Eye (tissue), 1 donor: Measurements from ENCODE around the gene TXNDC12.

ENCODE experiments used
- DNase-seq: peaks from one replicate; pipeline ENCODE4 v3.0.0-alpha.2; 2015

Gene TXNDC12

DNA sequence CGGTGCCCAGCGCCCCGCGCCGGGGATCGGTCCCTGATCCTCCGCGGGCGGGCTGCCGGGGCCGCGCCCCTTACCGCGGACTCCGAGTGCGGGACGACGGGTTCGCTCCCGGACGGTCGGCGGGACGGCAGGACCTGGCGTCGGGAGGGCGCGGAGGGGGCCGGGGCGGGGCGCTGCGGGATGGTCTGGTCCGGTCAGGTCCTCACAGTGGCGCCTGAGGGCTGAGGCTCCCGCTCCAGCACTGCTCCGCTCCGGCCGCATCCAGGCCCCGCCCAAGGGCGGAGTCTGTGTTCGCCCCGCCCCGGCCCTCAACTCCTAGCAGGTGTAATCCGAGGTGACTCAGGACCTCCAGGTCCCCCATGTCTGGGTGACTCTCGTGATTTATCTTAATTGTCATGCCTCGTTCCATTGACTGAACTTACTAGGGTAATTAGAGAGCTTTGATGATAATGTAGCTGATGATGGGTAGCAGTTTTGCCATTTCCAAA is 64.5 kb downstream of the TXNDC12 start, which contains the start of gene RAB3B:
Gene RAB3B, minus strand, starts transcription at position 223 of the 488 bp plus-strand sequence. CDS start 13,583 bp downstream, outside the sequence.
- peak; percentile 88 for DNase-seq

DNA sequence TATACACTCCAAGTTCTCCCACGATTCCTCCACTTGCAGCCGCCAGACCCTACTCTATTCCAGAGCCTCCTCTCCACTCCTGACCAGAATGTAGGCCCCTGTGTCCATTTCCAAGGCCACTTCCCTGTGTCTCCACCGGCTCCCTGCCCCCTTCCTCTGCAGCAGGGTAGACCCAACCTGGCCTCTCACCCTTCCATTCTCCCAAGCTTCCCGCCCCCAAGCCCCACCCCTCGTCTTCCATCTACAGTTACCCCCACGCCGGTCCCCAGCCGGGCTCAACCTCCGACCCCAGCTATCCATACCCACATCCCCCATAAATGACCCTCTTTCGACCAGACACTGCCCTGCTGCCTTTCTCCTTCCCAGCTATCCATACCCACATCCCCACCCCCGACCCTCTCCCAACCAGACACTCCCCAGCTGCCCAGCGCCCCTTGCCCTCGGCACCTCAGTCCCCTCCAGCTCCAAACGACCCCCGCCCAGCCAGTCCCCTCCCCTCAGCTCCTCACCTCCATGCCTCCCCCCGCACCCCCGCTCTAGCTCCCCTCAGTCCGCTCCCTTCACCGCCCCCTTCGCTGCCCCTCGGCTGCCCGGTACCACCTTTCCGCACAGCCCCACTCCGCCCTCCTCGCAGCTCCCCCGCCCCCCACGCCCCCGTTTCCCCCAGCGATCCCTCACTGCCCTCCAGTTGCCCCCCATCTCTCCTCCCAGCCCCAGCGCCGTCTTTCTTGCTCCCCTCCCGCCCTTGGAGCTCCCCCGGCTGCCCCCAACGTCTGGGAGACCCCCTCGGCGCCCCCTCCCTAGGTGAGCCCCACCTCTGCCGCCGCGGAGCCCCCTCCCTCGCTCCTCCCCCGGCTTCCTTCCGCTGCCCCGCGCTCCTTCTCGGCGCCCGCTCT is 65.2 kb downstream of the TXNDC12 start:
- DNase-seq, result no peak

DNA sequence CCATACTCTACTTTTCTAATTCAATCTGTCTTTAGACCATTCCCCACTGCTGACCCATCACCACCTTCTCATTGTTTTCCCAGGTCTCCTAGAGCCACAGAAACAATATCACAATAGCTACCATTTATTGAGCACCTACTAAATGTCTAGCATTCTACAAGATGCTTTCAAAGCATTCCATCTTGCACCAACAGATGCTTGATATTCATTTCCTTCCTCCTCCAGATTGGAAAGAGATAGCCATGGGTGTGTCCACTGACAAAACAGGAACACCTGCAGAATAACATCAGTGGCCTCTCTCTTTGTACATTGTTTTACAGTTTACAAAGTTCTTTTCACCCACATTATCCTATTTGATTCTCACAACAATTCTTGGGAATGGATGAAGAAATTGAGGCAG is 66.7 kb downstream of the TXNDC12 start:
- DNase-seq, result no peak

DNA sequence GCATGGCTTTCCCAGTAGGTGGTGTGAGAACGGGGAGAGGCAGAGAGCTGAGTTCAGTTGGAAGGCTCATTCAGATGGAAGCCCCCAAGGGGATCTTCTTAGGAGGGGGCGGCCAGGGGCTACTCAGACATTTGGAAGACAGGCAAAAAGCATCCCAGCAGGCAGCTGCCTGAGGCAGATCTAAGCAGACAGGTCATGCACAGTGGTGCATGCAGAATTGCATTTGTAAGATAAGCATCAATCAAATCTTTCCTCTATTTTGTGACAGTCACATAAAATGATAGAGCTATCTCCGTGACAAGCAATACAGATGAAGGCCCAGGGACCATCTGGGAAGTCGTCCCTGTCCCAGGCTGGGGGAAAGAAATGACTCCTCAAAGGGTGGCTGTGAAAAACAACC is 68.3 kb downstream of the TXNDC12 start:
- peak; percentile 81 for DNase-seq

DNA sequence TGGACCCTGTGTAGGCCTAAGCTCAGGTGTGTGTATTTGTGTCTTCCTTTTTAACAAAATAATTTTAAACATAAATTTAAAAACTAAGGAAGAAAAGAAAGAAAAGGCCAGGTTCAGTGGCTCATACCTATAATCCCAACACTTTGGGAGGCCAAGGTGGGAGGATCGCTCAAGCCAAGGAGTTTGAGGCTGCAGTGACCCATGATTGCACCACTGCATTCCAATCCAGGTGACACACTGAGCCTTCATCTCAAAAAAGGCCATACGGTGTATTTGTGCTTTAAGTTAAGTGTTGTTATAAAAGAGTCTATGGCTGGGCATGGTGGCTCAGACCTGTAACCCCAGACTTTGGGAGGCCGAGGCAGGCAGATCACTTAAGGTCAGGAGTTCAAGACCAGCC is 72.8 kb downstream of the TXNDC12 start:
- no peak for DNase-seq

DNA sequence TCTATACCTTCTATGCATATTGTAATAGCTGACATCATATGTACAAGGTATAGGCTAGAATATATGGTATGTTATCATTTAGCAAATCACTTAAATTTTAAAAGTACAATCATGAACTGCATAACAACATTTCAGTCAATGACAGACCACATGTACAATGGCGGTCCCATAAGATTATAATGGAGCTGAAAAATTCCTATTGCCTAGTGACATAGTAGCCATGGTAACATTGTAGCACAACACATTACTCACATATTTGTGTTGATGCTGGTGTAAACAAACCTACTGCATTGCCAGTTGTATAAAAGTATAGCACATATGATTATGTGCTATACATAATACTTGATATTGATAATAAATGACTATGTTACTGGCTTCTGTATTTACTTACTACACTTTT is 73.4 kb downstream of the TXNDC12 start:
- DNase-seq, result no peak

DNA sequence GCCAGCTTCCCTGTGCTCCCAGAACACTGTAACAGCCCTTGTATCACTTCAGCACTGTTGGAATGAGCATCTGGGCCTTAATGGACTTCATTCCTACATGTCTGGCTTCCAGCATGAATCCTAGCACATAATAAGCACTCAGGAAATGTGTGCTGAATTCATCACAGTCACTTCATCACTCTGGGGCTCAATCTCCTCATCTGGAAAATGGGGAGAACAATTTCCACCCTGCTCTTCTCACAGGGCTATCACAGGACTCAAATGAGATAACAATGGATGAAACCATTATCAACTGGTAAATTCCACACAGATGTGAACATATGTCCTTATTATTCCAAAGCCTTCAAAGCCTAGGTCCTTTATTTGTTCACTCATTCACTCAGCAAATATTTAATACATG is 76.9 kb downstream of the TXNDC12 start:
- DNase-seq, result no peak

DNA sequence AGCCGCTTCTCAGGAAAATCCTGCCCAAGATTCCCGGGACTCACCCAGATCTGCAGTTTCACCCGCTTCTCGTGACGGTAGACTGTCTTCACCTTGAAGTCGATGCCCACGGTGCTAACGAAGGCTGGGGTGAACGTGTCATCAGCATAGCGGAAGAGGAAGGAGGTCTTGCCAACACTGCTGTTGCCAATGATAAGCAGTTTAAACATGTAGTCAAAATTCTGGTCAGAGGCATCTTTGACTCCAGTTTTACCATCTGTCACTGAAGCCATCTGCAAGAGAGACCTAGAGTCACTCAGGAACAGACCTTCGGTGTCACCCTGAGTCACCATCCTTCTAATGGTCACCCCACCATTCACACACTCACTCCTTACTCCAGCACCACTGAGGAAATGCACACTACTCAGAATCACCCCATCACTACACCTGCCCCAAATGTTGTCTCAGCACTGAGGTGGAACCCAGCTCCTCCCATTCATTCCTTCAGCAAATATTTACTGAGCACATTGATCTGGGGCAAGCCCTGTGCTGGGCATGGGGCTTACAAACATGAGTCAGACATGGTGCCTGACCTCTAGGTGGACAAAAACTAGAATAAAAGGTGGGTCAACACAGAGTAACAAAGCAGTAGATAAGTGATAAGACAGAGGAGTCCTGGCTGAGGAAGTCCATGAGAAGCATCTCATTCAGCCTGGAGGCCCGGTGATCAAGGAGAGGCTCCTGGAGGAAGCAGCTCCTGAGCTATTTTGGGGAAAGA is 78.0 kb downstream of the TXNDC12 start:
- DNase-seq, result no peak

DNA sequence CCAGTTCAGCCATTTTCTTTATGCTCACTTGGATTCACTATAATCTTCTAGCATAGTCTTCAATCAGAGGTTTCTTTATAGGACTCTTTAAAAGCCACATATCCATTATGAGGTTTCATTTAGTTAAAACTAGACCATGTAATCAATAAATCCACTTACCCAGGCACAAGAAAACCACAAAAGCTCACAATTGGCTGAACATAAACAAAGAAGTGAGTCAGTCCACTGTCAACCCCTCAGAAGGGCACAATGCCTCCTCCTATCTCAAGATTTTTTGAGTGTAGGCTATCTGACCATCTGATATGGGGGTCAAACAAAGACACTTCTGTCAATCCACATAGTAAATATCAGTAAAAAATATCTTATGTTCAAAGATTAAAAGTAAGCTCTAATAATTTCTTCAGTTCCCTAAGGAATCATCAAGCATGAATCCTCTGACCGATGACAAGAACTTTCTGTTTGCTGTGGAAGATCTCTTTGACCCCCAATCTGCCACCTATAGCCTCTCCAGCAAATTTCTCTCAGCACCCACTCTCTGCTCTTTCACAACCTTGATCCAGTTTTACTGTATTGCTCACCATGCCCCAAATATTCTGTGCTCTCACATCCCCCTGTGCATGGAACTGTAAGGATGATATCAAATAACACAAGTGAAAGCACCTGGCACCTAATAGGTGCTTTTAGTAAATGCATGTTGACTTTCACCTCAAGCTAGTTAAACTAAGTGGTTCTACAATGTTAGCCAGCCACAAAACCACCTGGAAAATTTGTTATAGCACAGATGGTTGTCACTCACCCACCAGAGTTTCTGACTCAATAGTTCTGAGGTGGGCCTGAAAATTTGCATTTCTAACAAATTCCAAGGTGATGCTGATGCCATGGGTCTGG is 81.2 kb downstream of the TXNDC12 start:
- DNase-seq, result no peak
